Measurements from ENCODE around the gene TCTN1. TPM values are rescaled to one million over a fixed set of nuclear protein-coding genes. Genes with fewer than 3 reads are reported as not detected.
A peak's percentile ranks its signal among the peaks of the same experiment; 100 is the strongest.

Gene TCTN1
- total and polyA plus RNA-seq, 2 of the 13 experiments (the other 11 are each of a cell fraction or from before 2014, with no cell fraction given) = 13.6 to 16.0 TPM

DNA sequence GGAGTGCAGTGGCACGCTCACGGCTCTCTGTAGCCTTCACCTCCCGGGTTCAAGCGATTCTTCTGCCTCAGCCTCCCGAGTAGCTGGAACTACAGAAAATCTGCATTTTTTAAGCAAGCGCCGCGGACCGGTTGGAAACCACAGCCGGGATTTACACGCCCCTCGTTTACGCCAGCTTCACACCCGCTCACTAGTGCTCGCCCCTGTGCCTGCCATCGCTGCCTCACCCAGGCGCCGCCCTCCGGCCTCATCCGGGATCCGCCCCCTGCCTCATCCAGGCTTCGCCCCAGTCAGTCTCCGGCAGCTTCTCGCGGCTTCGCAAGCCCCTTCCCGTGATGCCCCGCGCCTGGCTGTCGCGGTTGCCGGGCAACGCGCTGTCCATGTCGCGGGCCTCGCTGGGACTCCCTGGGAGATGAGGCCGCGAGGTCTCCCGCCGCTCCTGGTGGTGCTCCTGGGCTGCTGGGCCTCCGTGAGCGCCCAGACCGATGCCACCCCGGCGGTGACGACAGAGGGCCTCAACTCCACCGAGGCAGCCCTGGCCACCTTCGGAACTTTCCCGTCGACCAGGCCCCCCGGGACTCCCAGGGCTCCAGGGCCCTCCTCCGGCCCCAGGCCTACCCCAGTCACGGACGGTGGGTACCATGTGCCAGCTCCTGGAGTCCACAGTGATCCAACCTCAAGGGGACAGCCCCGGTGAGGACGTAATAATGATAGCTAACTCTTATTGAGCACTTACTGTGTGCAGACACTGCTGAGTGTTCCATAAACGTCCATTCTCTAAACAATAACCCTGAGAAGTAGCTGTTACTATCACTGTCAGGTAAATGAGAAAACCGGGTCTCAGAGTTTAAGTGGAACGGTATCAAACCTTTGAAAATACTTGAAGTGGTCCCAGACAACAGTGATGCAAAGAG, at the start of gene TCTN1 (continued):
- TF ChIP-seq MXI1 (IDR thresholded peaks at IDR 0.05; ENCODE audit: borderline replicate concordance, low read depth, low read length) = peak; percentile 97
- no peak for TF ChIP-seq ZNF503 (CRISPR knock-in tag; IDR thresholded peaks at IDR 0.05)
- TF ChIP-seq ZNF121 (CRISPR knock-in tag; IDR thresholded peaks at IDR 0.05) = peak; percentile 35
- TF ChIP-seq SAFB2 (CRISPR knock-in tag; IDR thresholded peaks at IDR 0.05; ENCODE audit: borderline replicate concordance, low read depth) = no peak; the same call in 1 of the 2 replicates
- TF ChIP-seq, protein P1, sequence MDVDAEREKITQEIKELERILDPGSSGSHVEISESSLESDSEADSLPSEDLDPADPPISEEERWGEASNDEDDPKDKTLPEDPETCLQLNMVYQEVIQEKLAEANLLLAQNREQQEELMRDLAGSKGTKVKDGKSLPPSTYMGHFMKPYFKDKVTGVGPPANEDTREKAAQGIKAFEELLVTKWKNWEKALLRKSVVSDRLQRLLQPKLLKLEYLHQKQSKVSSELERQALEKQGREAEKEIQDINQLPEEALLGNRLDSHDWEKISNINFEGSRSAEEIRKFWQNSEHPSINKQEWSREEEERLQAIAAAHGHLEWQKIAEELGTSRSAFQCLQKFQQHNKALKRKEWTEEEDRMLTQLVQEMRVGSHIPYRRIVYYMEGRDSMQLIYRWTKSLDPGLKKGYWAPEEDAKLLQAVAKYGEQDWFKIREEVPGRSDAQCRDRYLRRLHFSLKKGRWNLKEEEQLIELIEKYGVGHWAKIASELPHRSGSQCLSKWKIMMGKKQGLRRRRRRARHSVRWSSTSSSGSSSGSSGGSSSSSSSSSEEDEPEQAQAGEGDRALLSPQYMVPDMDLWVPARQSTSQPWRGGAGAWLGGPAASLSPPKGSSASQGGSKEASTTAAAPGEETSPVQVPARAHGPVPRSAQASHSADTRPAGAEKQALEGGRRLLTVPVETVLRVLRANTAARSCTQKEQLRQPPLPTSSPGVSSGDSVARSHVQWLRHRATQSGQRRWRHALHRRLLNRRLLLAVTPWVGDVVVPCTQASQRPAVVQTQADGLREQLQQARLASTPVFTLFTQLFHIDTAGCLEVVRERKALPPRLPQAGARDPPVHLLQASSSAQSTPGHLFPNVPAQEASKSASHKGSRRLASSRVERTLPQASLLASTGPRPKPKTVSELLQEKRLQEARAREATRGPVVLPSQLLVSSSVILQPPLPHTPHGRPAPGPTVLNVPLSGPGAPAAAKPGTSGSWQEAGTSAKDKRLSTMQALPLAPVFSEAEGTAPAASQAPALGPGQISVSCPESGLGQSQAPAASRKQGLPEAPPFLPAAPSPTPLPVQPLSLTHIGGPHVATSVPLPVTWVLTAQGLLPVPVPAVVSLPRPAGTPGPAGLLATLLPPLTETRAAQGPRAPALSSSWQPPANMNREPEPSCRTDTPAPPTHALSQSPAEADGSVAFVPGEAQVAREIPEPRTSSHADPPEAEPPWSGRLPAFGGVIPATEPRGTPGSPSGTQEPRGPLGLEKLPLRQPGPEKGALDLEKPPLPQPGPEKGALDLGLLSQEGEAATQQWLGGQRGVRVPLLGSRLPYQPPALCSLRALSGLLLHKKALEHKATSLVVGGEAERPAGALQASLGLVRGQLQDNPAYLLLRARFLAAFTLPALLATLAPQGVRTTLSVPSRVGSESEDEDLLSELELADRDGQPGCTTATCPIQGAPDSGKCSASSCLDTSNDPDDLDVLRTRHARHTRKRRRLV (CRISPR knock-in tag; IDR thresholded peaks at IDR 0.05) = no peak
- TF ChIP-seq ZSCAN21 (CRISPR knock-in tag; IDR thresholded peaks at IDR 0.05; ENCODE audit: borderline replicate concordance) = peak; percentile 75; the same call in 1 of the 2 replicates
- TF ChIP-seq ZBTB42 (CRISPR knock-in tag; IDR thresholded peaks at IDR 0.05) = 0 out of 2 replicates have a peak, but pooled peaks have one; percentile 72
- TF ChIP-seq RBAK (CRISPR knock-in tag; IDR thresholded peaks at IDR 0.05) = no peak
- peak; percentile 22 for TF ChIP-seq ASH2L (IDR thresholded peaks at IDR 0.05; ENCODE audit: insufficient read length, low read depth, low read length)
- no peak for TF ChIP-seq RNF2 (conservative IDR thresholded peaks at IDR 0.05; ENCODE audit: low read depth)
- peak; percentile 87; the same call in 1 of the 2 replicates for TF ChIP-seq MEIS1 (CRISPR knock-in tag; IDR thresholded peaks at IDR 0.05; ENCODE audit: borderline replicate concordance)
- TF ChIP-seq CREB1 (IDR thresholded peaks at IDR 0.05) = no peak
- no peak for TF ChIP-seq CREB1 (CRISPR knock-in tag; IDR thresholded peaks at IDR 0.05)
- TF ChIP-seq ZNF362 (CRISPR knock-in tag; IDR thresholded peaks at IDR 0.05; ENCODE audit: borderline replicate concordance) = no peak; the same call in 1 of the 2 replicates
- 0 out of 2 replicates have a peak, but pooled peaks have one; percentile 30 for TF ChIP-seq ZNF737 (CRISPR knock-in tag; IDR thresholded peaks at IDR 0.05; ENCODE audit: borderline replicate concordance)
- TF ChIP-seq POLR2AphosphoS2 (IDR thresholded peaks at IDR 0.05; ENCODE audit: low read depth, low read length) = no peak
- no peak for TF ChIP-seq SIX4 (CRISPR knock-in tag; IDR thresholded peaks at IDR 0.05)
- peak; percentile 29 for TF ChIP-seq HNRNPK (IDR thresholded peaks at IDR 0.05; ENCODE audit: low read depth, low read length, poor library complexity, severe bottlenecking)
- TF ChIP-seq, protein P2, sequence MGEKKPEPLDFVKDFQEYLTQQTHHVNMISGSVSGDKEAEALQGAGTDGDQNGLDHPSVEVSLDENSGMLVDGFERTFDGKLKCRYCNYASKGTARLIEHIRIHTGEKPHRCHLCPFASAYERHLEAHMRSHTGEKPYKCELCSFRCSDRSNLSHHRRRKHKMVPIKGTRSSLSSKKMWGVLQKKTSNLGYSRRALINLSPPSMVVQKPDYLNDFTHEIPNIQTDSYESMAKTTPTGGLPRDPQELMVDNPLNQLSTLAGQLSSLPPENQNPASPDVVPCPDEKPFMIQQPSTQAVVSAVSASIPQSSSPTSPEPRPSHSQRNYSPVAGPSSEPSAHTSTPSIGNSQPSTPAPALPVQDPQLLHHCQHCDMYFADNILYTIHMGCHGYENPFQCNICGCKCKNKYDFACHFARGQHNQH (CRISPR knock-in tag; IDR thresholded peaks at IDR 0.05) = peak; percentile 66
